GM18870 (cell line): ENCODE measurements around the gene CDRT15.
"Not testable (repeated sequence)": the region's sequence is repeated elsewhere in the genome, so short reads cannot be mapped to it uniquely, and the experiment has no call there.

Source experiments
- ATAC-seq: cut with Tn5 transposase; IDR thresholded peaks from one replicate; pipeline ENCODE4 v1.9.1; 2021; ENCODE audit warnings: moderate library complexity; ENCODE audit not compliant: unreplicated experiment

Gene CDRT15

GRCh38 chr17:14236762-14237161 lies at the start of gene CDRT15:
Gene CDRT15, minus strand, starts transcription at chr17:14236862. Its CDS starts 29 bp downstream, at chr17:14236833.
- ATAC-seq: not testable (repeated sequence)

GRCh38 chr17:14282726-14283125 lies 46.1 kb upstream of the CDRT15 start:
- ATAC-seq: no peak

- ATAC-seq: no peak
These were observed 44.9 kb upstream of the CDRT15 start for GRCh38 chr17:14281530-14281929.

- ATAC-seq: no peak
These were observed 40.0 kb upstream of the CDRT15 start for GRCh38 chr17:14276535-14277250.

- no peak for ATAC-seq
These were observed 33.8 kb upstream of the CDRT15 start for GRCh38 chr17:14270508-14270907.

GRCh38 chr17:14269473-14269872 lies 32.8 kb upstream of the CDRT15 start:
- ATAC-seq: no peak

- ATAC-seq: no peak
These were observed 31.6 kb upstream of the CDRT15 start for GRCh38 chr17:14268264-14268663.

- ATAC-seq: no peak
These were observed 24.7 kb upstream of the CDRT15 start for GRCh38 chr17:14261406-14261805.

- no peak for ATAC-seq
These were observed 9.0 kb upstream of the CDRT15 start for GRCh38 chr17:14245629-14246028.

GRCh38 chr17:14245002-14245401 lies 8.3 kb upstream of the CDRT15 start:
- no peak for ATAC-seq

- not testable (repeated sequence) for ATAC-seq
These were observed 2.6 kb upstream of the CDRT15 start for GRCh38 chr17:14239271-14239670.

GRCh38 chr17:14236032-14236431 lies 630 bp downstream of the CDRT15 start:
- not testable (repeated sequence) for ATAC-seq

GRCh38 chr17:14235047-14235446 lies 1.6 kb downstream of the CDRT15 start:
- ATAC-seq: not testable (repeated sequence)

- ATAC-seq: not testable (repeated sequence)
These were observed 5.5 kb downstream of the CDRT15 start for GRCh38 chr17:14231187-14231586.

GRCh38 chr17:14228903-14229302 lies 7.8 kb downstream of the CDRT15 start:
- ATAC-seq: no peak

- ATAC-seq: no peak
These were observed 9.6 kb downstream of the CDRT15 start for GRCh38 chr17:14227052-14227451.

GRCh38 chr17:14225254-14225980 lies 11.2 kb downstream of the CDRT15 start:
- no peak for ATAC-seq

GRCh38 chr17:14222611-14223010 lies 14.1 kb downstream of the CDRT15 start:
- ATAC-seq: no peak

GRCh38 chr17:14214271-14214670 lies 22.4 kb downstream of the CDRT15 start:
- ATAC-seq: no peak

GRCh38 chr17:14212401-14212800 lies 24.3 kb downstream of the CDRT15 start:
- ATAC-seq: no peak

- no peak for ATAC-seq
These were observed 24.9 kb downstream of the CDRT15 start for GRCh38 chr17:14211801-14212200.

GRCh38 chr17:14211246-14211645 lies 25.4 kb downstream of the CDRT15 start:
- no peak for ATAC-seq
